ENCODE data around the gene MOCS3. TPM values are rescaled to one million over a fixed set of nuclear protein-coding genes. Genes with fewer than 3 reads are reported as not detected.

Gene MOCS3
- total and polyA plus RNA-seq, 2 of the 13 experiments (the other 11 are each of a cell fraction or from before 2014, with no cell fraction given), result 3.7 to 8.4 TPM

DNA sequence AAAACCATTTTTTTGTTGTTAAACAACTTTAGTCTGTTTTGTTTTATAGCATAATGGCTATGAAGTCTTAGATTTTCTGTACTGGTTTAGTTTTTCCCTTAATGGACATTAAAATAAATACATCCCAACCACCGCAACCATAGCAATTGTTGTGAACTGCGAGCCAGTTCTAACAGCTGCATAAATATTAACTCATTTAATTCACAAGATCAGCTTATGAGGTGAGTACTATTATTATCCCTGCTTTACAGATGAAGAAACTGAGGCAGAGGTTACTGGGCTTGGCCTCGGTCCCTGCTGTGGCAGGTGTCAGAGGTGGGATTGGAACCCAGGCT is 23.1 kb downstream of the MOCS3 start:
- ChIA-PET CTCF (ENCODE audit: low intra/inter-chr PET ratio, low total read pairs) (interaction anchor here (1.2 to 3.3 kb wide), 3 partner anchors 187 to 345 kb away, joined by 5 to 18 read pairs (median 12); partner anchors contain the start of gene BCAS4), POLR2A (interaction anchor here (0.9 kb wide), 1 partner anchor 24 kb away, joined by 3 read pairs; the partner anchor contains the start of gene DPM1)
- WGBS (ENCODE audit: low lambda C conversion rate), result 84% methylated on average over 3 of the region's 3 CpGs
- ATAC-seq (no peak), DNase-seq (ENCODE audit: low spot score) (no peak), FAIRE-seq (no peak)
- peaks cover 41% of the 10 kb centered on the region for H3K4me1 ChIP-seq (ENCODE audit: insufficient read depth, low read length)
- H3K9ac ChIP-seq (ENCODE audit: insufficient read depth, low read depth, low read length), result no peak overlapping the region
- no peaks in the 10 kb centered on the region for H3K36me3 ChIP-seq (replicated peaks in 1 of 2; ENCODE audit: control insufficient read depth in 1 of 2, insufficient read depth in 2 of 2, low read length in 2 of 2)
- H3K9me3 ChIP-seq (ENCODE audit: low read length), result no peaks in the 10 kb centered on the region
- intact Hi-C loops (cut with micrococcal nuclease; ENCODE audit: unreplicated experiment) (loop anchor here (5.0 to 10.0 kb wide), 4 partner anchors 189 to 643 kb away; partner anchors contain the start of gene NFATC2), in situ Hi-C loops (cut with HindIII; ENCODE audit: extremely low pct_ligation_motif_present, low pct_unique_long_range_greater_than_20kb) (loop anchor here (25.0 kb wide), 2 partner anchors 606 to 1106 kb away; no protein-coding TSS in a partner anchor)
- H4K20me1 ChIP-seq (ENCODE audit: insufficient read depth, low read length), result no peaks in the 10 kb centered on the region
- H3K27ac ChIP-seq (ENCODE audit: extremely low read length, insufficient read depth, low read length), result no peak overlapping the region
- no peaks in the 10 kb centered on the region for H3K79me2 ChIP-seq (ENCODE audit: insufficient read depth, low read length)
- peaks cover 9 to 43% of the 10 kb centered on the region in 2 experiments; a peak in 4 of 5 replicates for H3K27me3 ChIP-seq (ENCODE audit: control insufficient read depth in 1 of 2, insufficient read depth in 2 of 2, low read length in 2 of 2)
- no peak overlapping the region for H3K4me3 ChIP-seq (replicated peaks in 1 of 3; ENCODE audit: insufficient read depth in 1 of 3, low read depth in 2 of 3, low read length in 3 of 3)
- H2AFZ ChIP-seq (ENCODE audit: low read length), result no peak overlapping the region
- no TSS peak for BruUV-seq (replicated peaks)
- no peak overlapping the region for H3K4me2 ChIP-seq (ENCODE audit: low read depth, low read length)
- TF ChIP-seq ARNT (IDR thresholded peaks at IDR 0.05), result no peak
- TF ChIP-seq AKAP8 (CRISPR knock-in tag; IDR thresholded peaks at IDR 0.05), result no peak
- TF ChIP-seq ZNF589 (CRISPR knock-in tag; conservative IDR thresholded peaks at IDR 0.05), result no peak
- TF ChIP-seq GATA4 (IDR thresholded peaks at IDR 0.05; ENCODE audit: borderline replicate concordance, low read depth), result no peak
- no peak for TF ChIP-seq SYNCRIP (IDR thresholded peaks at IDR 0.05; ENCODE audit: insufficient read depth, low read depth, low read length)
- no peak for TF ChIP-seq ZNF329 (CRISPR knock-in tag; IDR thresholded peaks at IDR 0.05; ENCODE audit: low read depth)
- no peak for TF ChIP-seq SRSF9 (IDR thresholded peaks at IDR 0.05; ENCODE audit: borderline replicate concordance, insufficient read depth, low read depth, low read length, poor library complexity, severe bottlenecking)
- TF ChIP-seq, protein P1, sequence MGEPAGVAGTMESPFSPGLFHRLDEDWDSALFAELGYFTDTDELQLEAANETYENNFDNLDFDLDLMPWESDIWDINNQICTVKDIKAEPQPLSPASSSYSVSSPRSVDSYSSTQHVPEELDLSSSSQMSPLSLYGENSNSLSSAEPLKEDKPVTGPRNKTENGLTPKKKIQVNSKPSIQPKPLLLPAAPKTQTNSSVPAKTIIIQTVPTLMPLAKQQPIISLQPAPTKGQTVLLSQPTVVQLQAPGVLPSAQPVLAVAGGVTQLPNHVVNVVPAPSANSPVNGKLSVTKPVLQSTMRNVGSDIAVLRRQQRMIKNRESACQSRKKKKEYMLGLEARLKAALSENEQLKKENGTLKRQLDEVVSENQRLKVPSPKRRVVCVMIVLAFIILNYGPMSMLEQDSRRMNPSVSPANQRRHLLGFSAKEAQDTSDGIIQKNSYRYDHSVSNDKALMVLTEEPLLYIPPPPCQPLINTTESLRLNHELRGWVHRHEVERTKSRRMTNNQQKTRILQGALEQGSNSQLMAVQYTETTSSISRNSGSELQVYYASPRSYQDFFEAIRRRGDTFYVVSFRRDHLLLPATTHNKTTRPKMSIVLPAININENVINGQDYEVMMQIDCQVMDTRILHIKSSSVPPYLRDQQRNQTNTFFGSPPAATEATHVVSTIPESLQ (CRISPR knock-in tag; conservative IDR thresholded peaks at IDR 0.05), result no peak
- 0 out of 2 replicates have a peak, but pooled peaks have one; percentile 1 for TF ChIP-seq HHEX (CRISPR knock-in tag; IDR thresholded peaks at IDR 0.05)
- TF ChIP-seq, protein P2, sequence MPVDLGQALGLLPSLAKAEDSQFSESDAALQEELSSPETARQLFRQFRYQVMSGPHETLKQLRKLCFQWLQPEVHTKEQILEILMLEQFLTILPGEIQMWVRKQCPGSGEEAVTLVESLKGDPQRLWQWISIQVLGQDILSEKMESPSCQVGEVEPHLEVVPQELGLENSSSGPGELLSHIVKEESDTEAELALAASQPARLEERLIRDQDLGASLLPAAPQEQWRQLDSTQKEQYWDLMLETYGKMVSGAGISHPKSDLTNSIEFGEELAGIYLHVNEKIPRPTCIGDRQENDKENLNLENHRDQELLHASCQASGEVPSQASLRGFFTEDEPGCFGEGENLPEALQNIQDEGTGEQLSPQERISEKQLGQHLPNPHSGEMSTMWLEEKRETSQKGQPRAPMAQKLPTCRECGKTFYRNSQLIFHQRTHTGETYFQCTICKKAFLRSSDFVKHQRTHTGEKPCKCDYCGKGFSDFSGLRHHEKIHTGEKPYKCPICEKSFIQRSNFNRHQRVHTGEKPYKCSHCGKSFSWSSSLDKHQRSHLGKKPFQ (CRISPR knock-in tag; IDR thresholded peaks at IDR 0.05; ENCODE audit: insufficient replicate concordance), result no peak
- TF ChIP-seq CHD4 (IDR thresholded peaks at IDR 0.05; ENCODE audit: borderline replicate concordance, low read length), result no peak
- no peak for TF ChIP-seq ZC3H13 (CRISPR knock-in tag; IDR thresholded peaks at IDR 0.05)
- 0 out of 2 replicates have a peak, but pooled peaks have one; percentile 9 for TF ChIP-seq NPAS2 (CRISPR knock-in tag; IDR thresholded peaks at IDR 0.05; ENCODE audit: borderline replicate concordance)
- TF ChIP-seq KAT2B (IDR thresholded peaks at IDR 0.05; ENCODE audit: borderline replicate concordance, low read depth, low read length), result no peak
- TF ChIP-seq ZSCAN31 (CRISPR knock-in tag; IDR thresholded peaks at IDR 0.05; ENCODE audit: low read depth), result no peak
- no peak for TF ChIP-seq ZNF713 (CRISPR knock-in tag; IDR thresholded peaks at IDR 0.05)
- TF ChIP-seq ZNF224 (CRISPR knock-in tag; IDR thresholded peaks at IDR 0.05), result no peak
- TF ChIP-seq ZNF878 (CRISPR knock-in tag; IDR thresholded peaks at IDR 0.05), result no peak
- TF ChIP-seq, protein P3, sequence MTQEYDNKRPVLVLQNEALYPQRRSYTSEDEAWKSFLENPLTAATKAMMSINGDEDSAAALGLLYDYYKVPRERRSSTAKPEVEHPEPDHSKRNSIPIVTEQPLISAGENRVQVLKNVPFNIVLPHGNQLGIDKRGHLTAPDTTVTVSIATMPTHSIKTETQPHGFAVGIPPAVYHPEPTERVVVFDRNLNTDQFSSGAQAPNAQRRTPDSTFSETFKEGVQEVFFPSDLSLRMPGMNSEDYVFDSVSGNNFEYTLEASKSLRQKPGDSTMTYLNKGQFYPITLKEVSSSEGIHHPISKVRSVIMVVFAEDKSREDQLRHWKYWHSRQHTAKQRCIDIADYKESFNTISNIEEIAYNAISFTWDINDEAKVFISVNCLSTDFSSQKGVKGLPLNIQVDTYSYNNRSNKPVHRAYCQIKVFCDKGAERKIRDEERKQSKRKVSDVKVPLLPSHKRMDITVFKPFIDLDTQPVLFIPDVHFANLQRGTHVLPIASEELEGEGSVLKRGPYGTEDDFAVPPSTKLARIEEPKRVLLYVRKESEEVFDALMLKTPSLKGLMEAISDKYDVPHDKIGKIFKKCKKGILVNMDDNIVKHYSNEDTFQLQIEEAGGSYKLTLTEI (CRISPR knock-in tag; conservative IDR thresholded peaks at IDR 0.05), result no peak
- no peak for TF ChIP-seq ZBTB3 (CRISPR knock-in tag; IDR thresholded peaks at IDR 0.05; ENCODE audit: borderline replicate concordance, low read depth)
- no peak for TF ChIP-seq ZBTB8A (CRISPR knock-in tag; IDR thresholded peaks at IDR 0.05; ENCODE audit: borderline replicate concordance, low read depth)

Measured in HepG2 (cell line).